Measurements from ENCODE around the gene CES2. TPM values are rescaled to one million over a fixed set of nuclear protein-coding genes. Genes with fewer than 3 reads are reported as not detected.

The CES2 gene
- total and polyA plus RNA-seq, 2 donors (not counting 3 experiments of a cell fraction or from before 2014, with no cell fraction given) = 19.1 to 28.8 TPM

DNA sequence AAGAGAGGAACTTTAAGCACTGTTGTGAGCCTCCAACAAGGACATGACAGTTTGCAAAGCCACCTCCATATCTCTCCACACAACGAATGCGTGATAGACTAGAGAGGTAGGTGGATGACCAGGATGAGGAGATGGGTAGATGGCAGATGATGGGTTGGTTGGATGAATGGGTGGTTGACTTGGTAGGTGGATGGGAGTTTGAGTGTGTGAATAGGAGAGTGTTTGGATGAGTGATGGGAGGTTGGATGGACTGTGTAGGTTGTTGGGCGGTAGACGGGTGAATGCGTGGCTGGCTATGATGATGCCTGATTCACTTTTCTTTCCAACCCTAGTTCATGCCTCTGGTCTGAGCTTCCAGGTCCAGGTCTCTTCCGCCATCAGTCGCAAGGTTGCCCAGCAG is 20.8 kb upstream of the CES2 start:
- FAIRE-seq (no peak), DNase-seq (ENCODE audit: low read depth, low spot score) (no peak)
- ChIA-PET POLR2A (no interaction called here), CTCF (no interaction called here)
- no TSS peak for BruUV-seq (replicated peaks)
- no peak overlapping the region for H3K27ac ChIP-seq (ENCODE audit: insufficient read depth, low read depth, low read length)
- no peak overlapping the region for H3K4me3 ChIP-seq (replicated peaks in 1 of 3; ENCODE audit: insufficient read depth in 1 of 3, low read depth in 1 of 3, low read length in 3 of 3)
- H3K79me2 ChIP-seq (ENCODE audit: control insufficient read depth, insufficient read depth, low read length) = no peaks in the 10 kb centered on the region
- intact Hi-C loops (cut with micrococcal nuclease) (no loop called here), dilution Hi-C loops (cut with MboI; ENCODE audit: extremely low pct_ligation_motif_present, low sequenced_read_pairs) (no loop called here)
- TF ChIP-seq POLR2AphosphoS5 (IDR thresholded peaks at IDR 0.05; ENCODE audit: insufficient read depth, low read depth, low read length) = no peak
- TF ChIP-seq FOS (IDR thresholded peaks at IDR 0.05; ENCODE audit: borderline replicate concordance, insufficient read depth, low read length) = no peak
- TF ChIP-seq, protein P1, sequence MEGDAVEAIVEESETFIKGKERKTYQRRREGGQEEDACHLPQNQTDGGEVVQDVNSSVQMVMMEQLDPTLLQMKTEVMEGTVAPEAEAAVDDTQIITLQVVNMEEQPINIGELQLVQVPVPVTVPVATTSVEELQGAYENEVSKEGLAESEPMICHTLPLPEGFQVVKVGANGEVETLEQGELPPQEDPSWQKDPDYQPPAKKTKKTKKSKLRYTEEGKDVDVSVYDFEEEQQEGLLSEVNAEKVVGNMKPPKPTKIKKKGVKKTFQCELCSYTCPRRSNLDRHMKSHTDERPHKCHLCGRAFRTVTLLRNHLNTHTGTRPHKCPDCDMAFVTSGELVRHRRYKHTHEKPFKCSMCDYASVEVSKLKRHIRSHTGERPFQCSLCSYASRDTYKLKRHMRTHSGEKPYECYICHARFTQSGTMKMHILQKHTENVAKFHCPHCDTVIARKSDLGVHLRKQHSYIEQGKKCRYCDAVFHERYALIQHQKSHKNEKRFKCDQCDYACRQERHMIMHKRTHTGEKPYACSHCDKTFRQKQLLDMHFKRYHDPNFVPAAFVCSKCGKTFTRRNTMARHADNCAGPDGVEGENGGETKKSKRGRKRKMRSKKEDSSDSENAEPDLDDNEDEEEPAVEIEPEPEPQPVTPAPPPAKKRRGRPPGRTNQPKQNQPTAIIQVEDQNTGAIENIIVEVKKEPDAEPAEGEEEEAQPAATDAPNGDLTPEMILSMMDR (IDR thresholded peaks at IDR 0.05; ENCODE audit: extremely low read depth in 1 of 2, insufficient read depth in 1 of 2, low read depth in 1 of 2, low read length in 2 of 2) = no peak
- no peak for TF ChIP-seq JUN (IDR thresholded peaks at IDR 0.05; ENCODE audit: borderline replicate concordance, insufficient read depth, insufficient read length, low read depth)
- TF ChIP-seq MAX (IDR thresholded peaks at IDR 0.05; ENCODE audit: insufficient read depth, insufficient read length) = no peak
- TF ChIP-seq POLR2A (IDR thresholded peaks at IDR 0.05; ENCODE audit: low read depth, low read length) = no peak
- TF ChIP-seq GATA2 (IDR thresholded peaks at IDR 0.05; ENCODE audit: insufficient read depth, insufficient read length, low read depth, low read length) = no peak
- TF ChIP-seq MYC (IDR thresholded peaks at IDR 0.05; ENCODE audit: low read depth, low read length) = no peak
- TF ChIP-seq EZH2 (IDR thresholded peaks at IDR 0.05; ENCODE audit: borderline replicate concordance, low read depth, low read length, severe bottlenecking) = no peak
- H3K4me2 ChIP-seq (ENCODE audit: insufficient read depth, low read length) = no peak overlapping the region
- H3K27me3 ChIP-seq (ENCODE audit: control insufficient read depth in 2 of 2, insufficient read depth in 2 of 2, low read length in 2 of 2) = peaks cover 0 to 9% of the 10 kb centered on the region in 2 experiments
- no peak overlapping the region for H3K9ac ChIP-seq (replicated peaks; ENCODE audit: extremely low read depth, insufficient read depth, low read length)
- H4K20me1 ChIP-seq (replicated peaks; ENCODE audit: control insufficient read depth, extremely low read depth, insufficient read depth, low read length) = no peaks in the 10 kb centered on the region
- no peaks in the 10 kb centered on the region for H3K9me3 ChIP-seq (replicated peaks; ENCODE audit: control insufficient read depth, insufficient read depth, low read length)
- no peaks in the 10 kb centered on the region for H3K4me1 ChIP-seq (ENCODE audit: control insufficient read depth, extremely low read depth, insufficient read depth, low read length)
- no peak overlapping the region for H2AFZ ChIP-seq (ENCODE audit: low read depth, low read length)
- H3K9me1 ChIP-seq (replicated peaks; ENCODE audit: control insufficient read depth, extremely low read depth, insufficient read depth, low read length) = no peaks in the 10 kb centered on the region
- no peaks in the 10 kb centered on the region for H3K36me3 ChIP-seq (ENCODE audit: control insufficient read depth in 2 of 2, extremely low read depth in 1 of 2, insufficient read depth in 2 of 2, low read length in 2 of 2)

Data from endothelial cell of umbilical vein (primary cell).